Hepatocyte (in vitro differentiated cells): ENCODE measurements around the gene SPATA45.

Experiments used
- CTCF ChIP-seq: fragments of 200-600 bp; sonication (generic); IDR thresholded peaks from 2 replicates; pipeline ENCODE4 v1.5.1; 2016; ENCODE audit warnings: antibody characterized with exemption, mild to moderate bottlenecking; ENCODE audit not compliant: poor library complexity
- EZH2 ChIP-seq: fragments of 200-600 bp; sonication (generic); IDR thresholded peaks from 2 replicates; pipeline ENCODE4 v1.6.1; 2016; ENCODE audit warnings: antibody characterized with exemption, mild to moderate bottlenecking, borderline replicate concordance

GRCh38 chr1:212828395-212828794 is 19.1 kb downstream of the SPATA45 start:
- TF ChIP-seq CTCF (no peak), EZH2 (no peak)
